ENCODE measurements around the gene MINK1.

The MINK1 gene

GRCh38 chr17:4810696-4811290, 22.3 kb upstream of the MINK1 start:
- DNase-seq (ENCODE audit: low read depth, low spot score), result no peak
- H3K4me3 ChIP-seq (ENCODE audit: low read depth, low read length), result no peak overlapping the region
- in situ Hi-C loops (cut with HindIII; ENCODE audit: low sequenced_read_pairs), result no loop called here
- TF ChIP-seq, protein P1, sequence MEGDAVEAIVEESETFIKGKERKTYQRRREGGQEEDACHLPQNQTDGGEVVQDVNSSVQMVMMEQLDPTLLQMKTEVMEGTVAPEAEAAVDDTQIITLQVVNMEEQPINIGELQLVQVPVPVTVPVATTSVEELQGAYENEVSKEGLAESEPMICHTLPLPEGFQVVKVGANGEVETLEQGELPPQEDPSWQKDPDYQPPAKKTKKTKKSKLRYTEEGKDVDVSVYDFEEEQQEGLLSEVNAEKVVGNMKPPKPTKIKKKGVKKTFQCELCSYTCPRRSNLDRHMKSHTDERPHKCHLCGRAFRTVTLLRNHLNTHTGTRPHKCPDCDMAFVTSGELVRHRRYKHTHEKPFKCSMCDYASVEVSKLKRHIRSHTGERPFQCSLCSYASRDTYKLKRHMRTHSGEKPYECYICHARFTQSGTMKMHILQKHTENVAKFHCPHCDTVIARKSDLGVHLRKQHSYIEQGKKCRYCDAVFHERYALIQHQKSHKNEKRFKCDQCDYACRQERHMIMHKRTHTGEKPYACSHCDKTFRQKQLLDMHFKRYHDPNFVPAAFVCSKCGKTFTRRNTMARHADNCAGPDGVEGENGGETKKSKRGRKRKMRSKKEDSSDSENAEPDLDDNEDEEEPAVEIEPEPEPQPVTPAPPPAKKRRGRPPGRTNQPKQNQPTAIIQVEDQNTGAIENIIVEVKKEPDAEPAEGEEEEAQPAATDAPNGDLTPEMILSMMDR (IDR thresholded peaks at IDR 0.05; ENCODE audit: low read depth, low read length), result no peak

DNA sequence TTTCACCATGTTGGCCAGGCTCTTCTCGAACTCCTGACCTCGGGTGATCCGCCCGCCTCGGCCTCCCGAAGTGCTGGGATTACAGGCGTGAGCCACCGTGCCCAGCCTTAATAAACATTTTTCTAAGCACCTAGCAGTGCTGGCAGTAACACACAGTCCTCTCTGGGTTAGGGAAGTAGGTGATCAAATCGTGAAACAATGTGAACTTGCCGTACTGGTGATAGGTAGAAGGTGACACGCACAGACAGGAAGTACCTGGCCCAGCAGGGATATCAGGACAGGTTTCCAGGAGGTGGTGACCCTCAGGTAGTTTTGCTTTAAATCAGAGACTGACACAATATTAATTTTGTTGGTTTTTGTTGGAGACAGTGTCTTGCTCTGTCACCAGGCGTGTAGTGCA, 21.7 kb upstream of the MINK1 start:
- no peak overlapping the region for H3K4me3 ChIP-seq (ENCODE audit: low read depth, low read length)
- TF ChIP-seq, protein P1 (IDR thresholded peaks at IDR 0.05; ENCODE audit: low read depth, low read length), result no peak
- DNase-seq (ENCODE audit: low read depth, low spot score), result no peak
- in situ Hi-C loops (cut with HindIII; ENCODE audit: low sequenced_read_pairs), result no loop called here

DNA sequence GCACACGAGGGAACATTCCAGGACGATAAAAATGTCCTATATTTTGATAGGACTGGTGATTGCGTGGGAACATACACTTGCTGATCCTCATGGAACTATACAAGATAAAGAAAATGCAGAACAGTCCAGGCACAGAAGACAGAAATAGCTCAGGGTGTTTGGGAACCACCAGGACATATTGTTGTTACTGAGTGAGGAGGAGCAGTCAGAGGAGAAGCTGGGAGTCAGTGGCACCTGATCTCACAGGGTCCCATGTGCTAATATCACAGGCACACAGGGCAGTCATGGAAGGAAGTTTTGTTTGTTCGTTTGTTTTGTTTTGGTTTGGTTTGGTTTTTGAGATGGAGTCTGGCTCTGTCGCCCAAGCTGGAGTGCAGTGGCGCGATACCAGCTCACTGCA, 20.4 kb upstream of the MINK1 start:
- DNase-seq (ENCODE audit: low read depth, low spot score), result no peak
- no peak overlapping the region for H3K4me3 ChIP-seq (ENCODE audit: low read depth, low read length)
- TF ChIP-seq, protein P1 (IDR thresholded peaks at IDR 0.05; ENCODE audit: low read depth, low read length), result no peak
- in situ Hi-C loops (cut with HindIII; ENCODE audit: low sequenced_read_pairs), result no loop called here

DNA sequence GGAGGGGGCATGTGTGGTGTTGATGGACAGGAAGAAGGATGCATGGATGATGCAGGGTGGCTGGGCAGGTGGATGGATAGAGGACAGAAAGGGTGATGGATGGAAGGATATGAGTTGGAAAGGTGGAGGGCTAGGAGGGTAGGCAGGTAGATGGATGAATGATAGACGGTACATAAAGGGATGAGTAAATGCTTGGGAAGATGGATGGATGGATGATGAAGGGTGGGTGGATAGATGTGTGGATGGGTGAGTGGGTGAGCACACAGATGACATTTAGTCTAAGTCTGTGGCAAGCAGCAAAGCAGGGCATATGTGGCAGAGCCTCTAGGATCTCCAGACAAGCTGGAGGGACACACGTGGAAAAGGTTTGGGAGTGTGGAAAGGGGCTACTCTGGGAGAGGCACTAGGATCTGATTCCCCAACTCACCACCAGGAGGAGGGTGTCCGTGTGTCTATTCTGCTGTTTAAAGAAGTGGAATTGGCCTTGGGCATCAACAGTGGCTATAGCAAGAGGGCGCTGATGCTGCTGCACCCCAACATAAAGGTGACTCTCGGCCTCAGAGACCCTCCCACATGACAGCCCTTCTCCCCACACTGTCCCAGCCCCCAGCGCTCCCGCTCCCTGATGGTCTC, 18.0 kb upstream of the MINK1 start:
- DNase-seq (ENCODE audit: low read depth, low spot score), result no peak
- TF ChIP-seq, protein P1 (IDR thresholded peaks at IDR 0.05; ENCODE audit: low read depth, low read length), result peak; percentile 50
- in situ Hi-C loops (cut with HindIII; ENCODE audit: low sequenced_read_pairs), result no loop called here
- H3K4me3 ChIP-seq (ENCODE audit: low read depth, low read length), result no peak overlapping the region

- TF ChIP-seq, protein P1 (IDR thresholded peaks at IDR 0.05; ENCODE audit: low read depth, low read length), result no peak
- in situ Hi-C loops (cut with HindIII; ENCODE audit: low sequenced_read_pairs), result no loop called here
- no peak overlapping the region for H3K4me3 ChIP-seq (ENCODE audit: low read depth, low read length)
- no peak for DNase-seq (ENCODE audit: low read depth, low spot score)
These were observed 16.3 kb upstream of the MINK1 start for GRCh38 chr17:4816826-4817225.

DNA sequence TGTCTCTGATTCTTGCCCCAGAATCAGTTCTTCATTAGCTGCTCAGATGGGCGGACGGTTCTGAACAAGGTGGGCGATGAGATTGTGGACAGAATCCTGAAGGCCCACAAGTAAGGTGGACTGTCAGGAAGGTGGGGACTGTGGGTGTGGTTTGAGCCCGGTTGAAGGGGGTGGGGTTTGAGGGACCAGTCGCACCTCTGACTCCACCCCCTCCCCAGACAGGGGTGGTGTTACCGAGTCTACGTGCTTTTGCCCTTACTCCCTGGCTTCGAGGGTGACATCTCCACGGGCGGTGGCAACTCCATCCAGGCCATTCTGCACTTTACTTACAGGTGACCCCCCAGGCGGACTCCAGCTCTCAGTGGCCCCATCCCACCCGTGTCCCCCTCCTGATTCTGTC, 14.9 kb upstream of the MINK1 start:
- no peak for DNase-seq (ENCODE audit: low read depth, low spot score)
- TF ChIP-seq, protein P1 (IDR thresholded peaks at IDR 0.05; ENCODE audit: low read depth, low read length), result no peak
- in situ Hi-C loops (cut with HindIII; ENCODE audit: low sequenced_read_pairs), result no loop called here
- H3K4me3 ChIP-seq (ENCODE audit: low read depth, low read length), result no peak overlapping the region

All from astrocyte of the spinal cord (primary cell).